Small intestine (tissue), 7 donors: Measurements from ENCODE around the gene APBA1. TPM values are rescaled to one million over a fixed set of nuclear protein-coding genes. Genes with fewer than 3 reads are reported as not detected.

Experiments
- DNase-seq, 2 donors: peaks; one replicate each; pipeline versions ENCODE4 v3.0.0 to v3.0.0-alpha.2; 2013
- FAIRE-seq: peaks from 2 replicates; lab custom pipeline; 2012; peaks lifted over from hg19 to GRCh38; lab: Jason Lieb, UNC
- H3K27ac ChIP-seq, 3 donors: one replicate each; pipeline ENCODE4 v1.5.1; 2013; ENCODE audit warnings: low read length in 2 of 3, mild to moderate bottlenecking in 2 of 3, control low read depth in 1 of 3, inconsistent platforms in 1 of 3, low read depth in 1 of 3, moderate library complexity in 1 of 3
- H3K27me3 ChIP-seq, 3 donors: one replicate each; pipeline ENCODE4 v1.6.1; 2013; ENCODE audit warnings: low read length in 3 of 3, inconsistent platforms in 1 of 3; ENCODE audit not compliant: control insufficient read depth in 3 of 3, insufficient read depth in 3 of 3
- H3K36me3 ChIP-seq, 3 donors: one replicate each; pipeline ENCODE4 v1.6.1; 2013; ENCODE audit warnings: low read length in 3 of 3, inconsistent platforms in 1 of 3, low read depth in 1 of 3, mild to moderate bottlenecking in 1 of 3, moderate library complexity in 1 of 3; ENCODE audit not compliant: control insufficient read depth in 3 of 3, insufficient read depth in 2 of 3
- H3K4me1 ChIP-seq, 3 donors: one replicate each; pipeline ENCODE4 v1.6.1; 2013; ENCODE audit warnings: low read length in 2 of 3, inconsistent platforms in 1 of 3, low read depth in 1 of 3, mild to moderate bottlenecking in 1 of 3, moderate library complexity in 1 of 3; ENCODE audit not compliant: control insufficient read depth in 3 of 3, insufficient read depth in 2 of 3
- H3K4me3 ChIP-seq, 3 donors: one replicate each; pipeline ENCODE4 v1.5.1; 2013; ENCODE audit warnings: low read length in 3 of 3, control low read depth in 1 of 3, inconsistent platforms in 1 of 3, low read depth in 1 of 3, mild to moderate bottlenecking in 1 of 3, moderate library complexity in 1 of 3
- H3K9me3 ChIP-seq, 2 donors: one replicate each; pipeline ENCODE4 v1.6.1; 2013; ENCODE audit warnings: low read depth in 1 of 2, low read length in 1 of 2; ENCODE audit not compliant: control insufficient read depth in 2 of 2, insufficient read depth in 1 of 2
- WGBS, 3 donors: extraction: QIAGEN DNeasy Blood & Tissue Kit; methylation state at CpG; one replicate each; pipeline ENCODE4 v1.1.7; 2013; 5-methylcytosine and 5-hydroxymethylcytosine counted together
- polyA plus RNA-seq, 4 donors: library from polyadenylated mRNA; stranded (reverse) in 3 of 4; unstranded in 1 of 4; fragments of 200-250 nt in 3 of 4; fragments of 120-200 nt in 1 of 4; gene quantifications; one replicate each; pipeline versions ENCODE4 v1.2.1 to v1.2.3, GENCODE V29; 2013
- donor health status: healthy with polysubstance abuse.
- donor health status: control.
- donor health status: control.
- donor health status: Bipolar disorder and iron deficiency.
- donor health status: healthy.

APBA1 gene
- polyA plus RNA-seq, 4 donors, result 0.27 to 6.7 (median 3.7) TPM; not detected in 1

DNA sequence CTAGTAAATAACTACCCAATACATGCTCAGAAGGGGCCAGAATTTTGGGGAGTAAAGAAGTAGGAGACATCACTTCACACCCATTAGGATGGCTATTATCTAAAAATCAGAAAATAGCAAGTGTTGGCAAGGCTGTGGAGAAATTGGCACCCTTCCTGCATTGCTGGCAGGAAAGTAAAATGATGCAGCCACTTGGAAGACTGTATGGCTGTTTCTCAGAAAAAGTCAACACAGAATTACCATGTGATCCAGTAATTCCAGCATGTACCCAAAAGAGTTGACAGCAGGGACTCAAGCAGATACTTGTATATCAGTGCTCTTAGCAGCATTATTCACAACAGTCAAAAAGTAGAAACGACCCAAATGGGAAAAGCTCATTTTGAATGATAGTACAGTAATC lies 107.6 kb downstream of the APBA1 start:
- no peak overlapping the region for H3K4me3 ChIP-seq
- FAIRE-seq (no peak), DNase-seq (no peak)
- no peak overlapping the region for H3K27ac ChIP-seq
- H3K27me3 ChIP-seq, result no peaks in the 10 kb centered on the region
- H3K4me1 ChIP-seq, result no peaks in the 10 kb centered on the region
- 54 to 71% (median 66%) methylated on average over 1 of the region's 1 CpG for WGBS, 3 donors
- no peaks in the 10 kb centered on the region for H3K9me3 ChIP-seq
- no peaks in the 10 kb centered on the region for H3K36me3 ChIP-seq

DNA sequence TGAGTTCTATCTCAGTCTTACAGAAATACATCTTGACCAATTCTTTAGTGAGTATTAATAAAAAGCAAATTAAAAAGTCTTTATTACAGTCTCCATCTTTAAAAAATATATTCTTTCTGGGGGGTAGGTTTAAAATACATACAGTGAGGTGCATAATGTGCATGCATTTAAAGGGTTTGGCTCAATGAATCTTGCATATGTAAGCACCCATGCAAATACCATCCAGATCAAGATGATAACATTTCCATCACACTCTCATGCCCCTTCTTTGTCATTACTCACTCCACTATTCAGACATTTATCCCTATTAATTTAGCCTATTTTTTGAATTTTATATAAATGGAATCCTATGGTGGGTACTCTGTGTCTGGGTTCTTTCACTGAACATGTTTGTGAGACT lies 113.0 kb downstream of the APBA1 start:
- FAIRE-seq, result no peak
- DNase-seq, result no peak
- H3K27me3 ChIP-seq, result no peaks in the 10 kb centered on the region
- H3K4me3 ChIP-seq, result no peak overlapping the region
- H3K36me3 ChIP-seq, result no peaks in the 10 kb centered on the region
- H3K9me3 ChIP-seq, result no peaks in the 10 kb centered on the region
- H3K4me1 ChIP-seq, result no peaks in the 10 kb centered on the region
- H3K27ac ChIP-seq, result no peak overlapping the region

DNA sequence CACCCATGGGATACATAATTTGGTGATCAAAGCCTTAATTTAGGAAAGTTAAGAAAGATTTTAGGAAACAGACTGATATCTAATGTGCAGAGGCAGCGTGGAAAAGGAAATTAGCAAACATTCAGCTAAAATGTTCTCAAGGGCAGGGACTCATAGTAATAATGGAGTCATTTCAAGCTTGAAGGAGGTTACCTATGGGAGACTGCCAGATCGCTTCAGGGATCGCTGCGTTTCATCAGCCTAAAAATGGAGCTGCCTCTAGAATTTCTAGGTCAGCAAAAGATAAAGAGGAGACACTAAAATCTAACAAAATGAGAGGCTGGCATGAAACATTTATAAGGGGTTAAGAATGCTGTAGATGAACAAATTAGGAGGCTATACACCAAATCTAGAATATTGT lies 115.5 kb downstream of the APBA1 start:
- Histone ChIP-seq H3K27me3 (no peaks in the 10 kb centered on the region), H3K4me1 (no peaks in the 10 kb centered on the region), H3K36me3 (no peaks in the 10 kb centered on the region), H3K27ac (no peak overlapping the region), H3K9me3 (no peaks in the 10 kb centered on the region), H3K4me3 (no peak overlapping the region)
- FAIRE-seq (no peak), DNase-seq (no peak)
- WGBS, 3 donors, result 87 to 89% (median 88%) methylated on average over 4 of the region's 4 CpGs

DNA sequence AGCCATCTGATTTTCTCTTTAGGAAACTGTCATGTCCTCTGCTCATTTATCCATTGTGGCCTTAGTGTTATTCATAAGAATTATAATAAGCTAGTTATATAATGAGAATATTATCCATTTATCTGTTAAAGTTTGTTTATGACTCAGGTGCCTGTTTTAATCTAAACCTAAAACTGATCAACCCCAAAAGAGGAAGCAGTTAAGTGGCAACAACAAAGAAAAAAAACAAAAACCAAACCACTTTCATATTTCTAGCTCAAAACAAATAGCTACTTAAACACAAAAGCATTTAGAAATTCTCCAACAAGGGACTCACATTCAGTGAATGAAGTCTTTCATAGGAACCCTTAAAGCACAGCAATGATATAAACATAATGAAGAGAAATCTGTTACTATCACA lies 116.4 kb downstream of the APBA1 start:
- no peak for FAIRE-seq
- H3K4me3 ChIP-seq, result no peak overlapping the region

DNA sequence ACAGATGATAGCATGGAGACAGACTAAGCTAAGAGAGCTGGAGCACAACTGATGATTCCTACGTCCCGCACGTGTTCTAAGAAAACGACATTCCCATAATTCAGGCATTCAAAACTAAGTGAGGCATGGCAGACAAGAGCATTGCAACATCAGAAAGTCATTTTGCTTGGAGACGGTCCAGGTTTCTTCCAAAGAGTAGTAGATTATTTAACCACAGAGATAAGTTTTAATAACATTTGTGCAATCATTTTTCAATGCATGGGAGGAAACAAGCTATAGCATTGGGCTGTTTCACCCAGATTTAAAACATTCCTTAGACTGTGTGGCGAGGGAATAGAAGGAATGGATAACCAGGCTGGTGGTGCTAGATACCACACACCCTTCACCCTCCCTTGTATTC lies 117.2 kb downstream of the APBA1 start:
- H3K27me3 ChIP-seq, result no peaks in the 10 kb centered on the region
- WGBS, 3 donors, result 68 to 77% (median 72%) methylated on average over 6 of the region's 6 CpGs
- H3K27ac ChIP-seq, result no peak overlapping the region
- no peaks in the 10 kb centered on the region for H3K4me1 ChIP-seq
- H3K36me3 ChIP-seq, result no peaks in the 10 kb centered on the region
- DNase-seq, result no peak
- FAIRE-seq, result no peak
- no peaks in the 10 kb centered on the region for H3K9me3 ChIP-seq
- H3K4me3 ChIP-seq, result no peak overlapping the region

More for the DNA sequence above, 116.4 kb downstream of the APBA1 start:
- Histone ChIP-seq H3K9me3 (no peaks in the 10 kb centered on the region), H3K27ac (no peak overlapping the region), H3K36me3 (no peaks in the 10 kb centered on the region), H3K27me3 (no peaks in the 10 kb centered on the region), H3K4me1 (no peaks in the 10 kb centered on the region)
- no peak for DNase-seq

DNA sequence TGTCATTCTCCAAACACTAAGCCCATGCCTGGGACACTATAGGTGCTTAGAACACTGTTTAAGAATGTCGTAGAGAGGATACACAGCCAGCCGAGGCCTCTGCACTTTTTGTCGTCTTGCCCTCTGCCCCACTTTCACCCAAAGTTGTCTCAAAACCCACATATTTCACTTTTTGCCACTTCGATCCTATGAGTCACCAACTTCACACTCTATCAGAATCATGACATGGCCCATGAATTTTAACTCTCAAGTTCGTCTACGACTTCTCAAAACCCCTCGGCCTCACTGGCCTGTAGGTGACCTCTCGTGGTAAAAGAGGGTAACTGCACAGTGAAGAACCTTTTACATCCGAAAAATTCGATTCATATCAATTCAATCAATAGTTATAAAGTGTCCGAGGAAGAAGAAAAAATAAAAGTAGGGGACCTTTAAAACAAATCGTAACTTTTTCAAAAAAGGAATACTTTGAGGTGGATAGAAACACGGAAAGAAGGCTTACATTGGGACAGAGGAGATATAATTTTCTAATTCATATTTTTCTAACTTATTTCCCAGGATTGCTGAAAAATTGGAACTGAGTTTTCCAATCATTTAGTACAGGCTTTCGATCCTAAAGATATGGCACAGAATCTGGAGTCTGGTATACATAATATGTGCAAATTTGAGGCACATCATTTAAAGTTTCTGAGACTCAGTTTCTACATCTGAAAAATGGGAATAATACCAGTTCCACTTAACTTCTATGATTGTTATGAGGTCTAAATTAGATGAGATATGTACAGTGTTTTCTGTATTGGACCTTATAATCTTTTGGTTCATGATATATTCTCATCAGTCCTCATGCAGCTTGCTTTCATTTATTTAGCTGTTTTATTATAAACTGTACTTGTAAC lies 122.6 kb downstream of the APBA1 start:
- peak; percentile 42 to 50 for DNase-seq
- WGBS, 3 donors, result 19 to 25% (median 19%) methylated on average over 14 of the region's 14 CpGs
- H3K4me3 ChIP-seq, result no peak overlapping the region
- H3K4me1 ChIP-seq, result no peaks in the 10 kb centered on the region
- no peaks in the 10 kb centered on the region for H3K27me3 ChIP-seq
- no peak overlapping the region for H3K27ac ChIP-seq
- no peaks in the 10 kb centered on the region for H3K9me3 ChIP-seq
- no peaks in the 10 kb centered on the region for H3K36me3 ChIP-seq
- FAIRE-seq, result peak; percentile 61

DNA sequence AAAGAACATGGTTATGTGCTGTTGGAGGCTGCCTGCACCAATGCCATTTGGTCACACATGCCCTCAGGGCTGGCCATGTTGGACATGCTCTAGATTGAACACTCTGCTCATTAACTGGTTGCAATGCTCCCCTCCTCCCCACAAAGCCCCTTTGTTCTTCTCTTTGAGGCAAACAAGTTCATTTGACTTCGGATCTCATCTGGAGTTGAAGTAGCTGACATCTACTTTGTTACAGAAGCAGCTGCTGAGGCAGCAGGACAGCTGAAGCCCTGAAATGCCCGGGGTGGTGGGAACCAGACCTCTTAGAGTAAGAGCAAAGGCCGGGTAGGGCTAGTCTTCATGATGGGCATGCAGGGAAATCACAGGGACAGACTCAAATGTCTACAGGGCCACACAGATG lies 123.5 kb downstream of the APBA1 start:
- Histone ChIP-seq H3K4me1 (no peaks in the 10 kb centered on the region), H3K36me3 (no peaks in the 10 kb centered on the region), H3K27ac (no peak overlapping the region), H3K9me3 (no peaks in the 10 kb centered on the region), H3K27me3 (no peaks in the 10 kb centered on the region), H3K4me3 (no peak overlapping the region)
- FAIRE-seq (no peak), DNase-seq (no peak)
- 62 to 81% (median 74%) methylated on average over 3 of the region's 3 CpGs for WGBS, 3 donors

DNA sequence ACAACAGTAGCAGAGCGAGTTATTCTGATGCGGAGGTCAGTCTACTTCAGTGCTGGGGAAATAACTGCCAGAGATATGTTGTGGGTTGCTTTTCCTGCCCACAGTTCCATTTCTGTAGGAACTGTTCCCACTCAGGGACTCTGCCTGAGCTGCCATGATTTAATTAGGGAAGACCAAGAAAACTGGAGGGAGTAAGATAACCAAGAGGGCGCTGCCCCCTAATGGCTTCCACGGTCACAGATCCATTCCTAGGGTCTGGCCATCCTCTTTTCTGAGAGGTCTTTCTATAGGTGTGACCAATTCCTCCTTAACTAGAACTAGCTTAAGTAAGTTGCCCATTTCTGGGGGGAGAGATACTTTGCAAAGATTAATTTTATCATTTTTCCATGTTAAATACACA lies 125.9 kb downstream of the APBA1 start:
- DNase-seq (peak in 1 of 2 donors; percentile 16), FAIRE-seq (no peak)
- Histone ChIP-seq H3K4me3 (no peak overlapping the region), H3K27me3 (no peaks in the 10 kb centered on the region), H3K36me3 (no peaks in the 10 kb centered on the region), H3K27ac (no peak overlapping the region), H3K4me1 (no peaks in the 10 kb centered on the region), H3K9me3 (no peaks in the 10 kb centered on the region)
- WGBS, 3 donors, result 56 to 73% (median 71%) methylated on average over 4 of the region's 4 CpGs
